Measurements from ENCODE around the gene ZKSCAN3.

The ZKSCAN3 gene

GRCh38 chr6:28369463-28369862 lies 19.7 kb downstream of the ZKSCAN3 start:
- Mint-ChIP-seq H3K4me1 (no peaks in the 10 kb centered on the region), H3K4me3 (no peak overlapping the region), H3K36me3 (ENCODE audit: low read depth) (peaks cover 38% of the 10 kb centered on the region), H3K27ac (no peak overlapping the region), H3K9me3 (no peaks in the 10 kb centered on the region), H3K27me3 (ENCODE audit: low read depth) (no peaks in the 10 kb centered on the region)
- TF ChIP-seq CTCF (IDR thresholded peaks at IDR 0.05; ENCODE audit: unreplicated experiment in 3 of 3), result no peak

- H3K27me3 Mint-ChIP-seq (ENCODE audit: low read depth), result no peaks in the 10 kb centered on the region
- no peaks in the 10 kb centered on the region for H3K4me1 Mint-ChIP-seq
- H3K9me3 Mint-ChIP-seq, result no peaks in the 10 kb centered on the region
- no peak overlapping the region for H3K27ac Mint-ChIP-seq
- H3K4me3 Mint-ChIP-seq, result no peak overlapping the region
- peaks cover 41% of the 10 kb centered on the region for H3K36me3 Mint-ChIP-seq (ENCODE audit: low read depth)
- TF ChIP-seq CTCF (IDR thresholded peaks at IDR 0.05; ENCODE audit: unreplicated experiment in 3 of 3), result no peak
Measured at GRCh38 chr6:28370440-28370839, 20.7 kb downstream of the ZKSCAN3 start.

GRCh38 chr6:28371280-28371679 lies 21.5 kb downstream of the ZKSCAN3 start:
- no peak for TF ChIP-seq CTCF (IDR thresholded peaks at IDR 0.05; ENCODE audit: unreplicated experiment in 3 of 3)
- H3K27ac Mint-ChIP-seq, result no peak overlapping the region
- peaks cover 40% of the 10 kb centered on the region for H3K36me3 Mint-ChIP-seq (ENCODE audit: low read depth)
- no peak overlapping the region for H3K4me3 Mint-ChIP-seq
- H3K9me3 Mint-ChIP-seq, result no peaks in the 10 kb centered on the region
- H3K27me3 Mint-ChIP-seq (ENCODE audit: low read depth), result no peaks in the 10 kb centered on the region
- no peaks in the 10 kb centered on the region for H3K4me1 Mint-ChIP-seq

GRCh38 chr6:28371706-28372451 lies 22.1 kb downstream of the ZKSCAN3 start:
- no peak overlapping the region for H3K27ac Mint-ChIP-seq
- TF ChIP-seq CTCF (IDR thresholded peaks at IDR 0.05; ENCODE audit: unreplicated experiment in 3 of 3), result no peak
- H3K4me3 Mint-ChIP-seq, result no peak overlapping the region
- no peaks in the 10 kb centered on the region for H3K27me3 Mint-ChIP-seq (ENCODE audit: low read depth)
- H3K4me1 Mint-ChIP-seq, result no peaks in the 10 kb centered on the region
- H3K9me3 Mint-ChIP-seq, result no peaks in the 10 kb centered on the region
- peaks cover 37% of the 10 kb centered on the region for H3K36me3 Mint-ChIP-seq (ENCODE audit: low read depth)

- Mint-ChIP-seq H3K4me3 (no peak overlapping the region), H3K9me3 (peaks cover 4% of the 10 kb centered on the region), H3K27me3 (ENCODE audit: low read depth) (no peaks in the 10 kb centered on the region), H3K27ac (no peak overlapping the region), H3K4me1 (no peaks in the 10 kb centered on the region), H3K36me3 (ENCODE audit: low read depth) (peaks cover 45% of the 10 kb centered on the region)
- no peak for TF ChIP-seq CTCF (IDR thresholded peaks at IDR 0.05; ENCODE audit: unreplicated experiment in 3 of 3)
Measured at GRCh38 chr6:28373925-28374324, 24.2 kb downstream of the ZKSCAN3 start.

GRCh38 chr6:28377879-28378278 lies 28.1 kb downstream of the ZKSCAN3 start:
- Mint-ChIP-seq H3K36me3 (ENCODE audit: low read depth) (peaks cover 83% of the 10 kb centered on the region), H3K4me3 (no peak overlapping the region), H3K9me3 (peaks cover 10% of the 10 kb centered on the region), H3K27ac (no peak overlapping the region), H3K27me3 (ENCODE audit: low read depth) (no peaks in the 10 kb centered on the region), H3K4me1 (peaks cover 4% of the 10 kb centered on the region)
- no peak for TF ChIP-seq CTCF (IDR thresholded peaks at IDR 0.05; ENCODE audit: unreplicated experiment in 3 of 3)

Measured in nephron (organoid).